NT2/D1 (cell line): ENCODE data around the gene LOX.

Experiments
- DNase-seq: peaks from one replicate; pipeline ENCODE4 v3.0.0-alpha.2; 2011; ENCODE audit warnings: low read depth, low spot score
- H3K27me3 ChIP-seq: 2 replicates; pipeline ENCODE4 v1.6.0; 2011; ENCODE audit warnings: mild to moderate bottlenecking; ENCODE audit not compliant: insufficient read length, insufficient read depth
- H3K36me3 ChIP-seq: 2 replicates; pipeline ENCODE4 v1.6.1; 2011; ENCODE audit warnings: mild to moderate bottlenecking, low read length, mixed read lengths; ENCODE audit not compliant: insufficient read depth, insufficient read length
- H3K4me1 ChIP-seq: 2 replicates; pipeline ENCODE4 v1.5.1; 2011; ENCODE audit not compliant: insufficient read depth, insufficient read length
- H3K4me3 ChIP-seq: 2 replicates; pipeline ENCODE4 v1.5.1; 2011; ENCODE audit warnings: low read depth; ENCODE audit not compliant: insufficient read length
- H3K9ac ChIP-seq: 2 replicates; pipeline ENCODE4 v1.6.0; 2011; ENCODE audit warnings: low read depth; ENCODE audit not compliant: insufficient read length
- H3K9me3 ChIP-seq: 2 replicates; pipeline ENCODE4 v1.5.1; 2011; ENCODE audit warnings: mild to moderate bottlenecking, low read length; ENCODE audit not compliant: insufficient read depth
- SUZ12 ChIP-seq: IDR thresholded peaks from 2 replicates; pipeline ENCODE4 v1.6.1; 2011; ENCODE audit not compliant: insufficient read length, insufficient read depth; ENCODE audit errors: extremely low read depth
- YY1 ChIP-seq: IDR thresholded peaks from 2 replicates; pipeline ENCODE4 v1.6.1; 2011; ENCODE audit not compliant: insufficient read length, insufficient read depth
- ZNF274 ChIP-seq: IDR thresholded peaks from 2 replicates; pipeline ENCODE4 v1.6.1; 2011; ENCODE audit warnings: mild to moderate bottlenecking, low read depth, low read length

Gene LOX

DNA sequence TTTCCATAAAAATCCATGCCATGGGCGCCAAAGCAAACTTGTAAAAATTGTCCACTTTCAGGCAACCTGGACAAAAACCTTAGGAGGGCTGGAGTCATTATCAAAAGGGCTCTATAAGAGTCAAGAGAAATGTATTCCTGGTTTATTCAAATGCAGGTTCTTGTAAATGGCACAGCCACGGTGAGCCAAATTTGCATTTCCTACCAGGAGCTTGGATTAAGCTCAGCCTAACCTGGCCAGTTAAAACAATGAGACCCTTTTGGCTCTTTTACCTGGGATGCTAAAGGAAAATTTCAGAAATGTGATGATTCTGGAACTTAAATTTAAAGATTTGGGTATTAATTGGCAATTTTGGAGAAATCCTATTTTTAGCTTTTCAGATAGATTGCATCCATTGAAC is 42.4 kb upstream of the LOX start:
- H3K4me1 ChIP-seq: peaks cover 2% of the 10 kb centered on the region
- H3K9me3 ChIP-seq: no peaks in the 10 kb centered on the region
- no peak overlapping the region for H3K4me3 ChIP-seq
- TF ChIP-seq ZNF274: no peak
- no peak for TF ChIP-seq YY1
- TF ChIP-seq SUZ12: no peak
- H3K27me3 ChIP-seq: no peaks in the 10 kb centered on the region
- no peak overlapping the region for H3K9ac ChIP-seq
- H3K36me3 ChIP-seq: no peaks in the 10 kb centered on the region
- no peak for DNase-seq

DNA sequence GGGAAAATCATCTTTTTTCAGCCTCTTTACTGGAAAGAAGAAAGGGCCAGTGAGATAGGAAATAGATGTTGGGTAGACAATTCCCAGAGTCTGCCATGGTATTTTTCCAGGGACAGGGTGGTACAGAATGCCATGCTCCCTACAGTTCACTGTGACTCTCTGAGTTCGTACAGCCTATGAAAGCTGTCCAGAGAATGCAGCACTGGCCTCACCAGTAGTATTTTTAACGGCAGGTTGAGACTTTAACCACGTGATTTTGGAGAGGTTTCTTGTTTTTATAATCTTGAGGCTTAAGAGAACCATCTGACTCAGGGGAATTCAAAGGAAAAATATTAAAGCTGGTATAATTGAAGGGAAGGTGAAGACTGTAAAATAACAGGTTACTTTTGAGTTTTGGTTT is 41.1 kb upstream of the LOX start:
- Histone ChIP-seq H3K9ac (no peak overlapping the region), H3K9me3 (no peaks in the 10 kb centered on the region), H3K4me1 (peaks cover 2% of the 10 kb centered on the region), H3K27me3 (no peaks in the 10 kb centered on the region), H3K36me3 (no peaks in the 10 kb centered on the region), H3K4me3 (no peak overlapping the region)
- no peak for DNase-seq
- no peak for TF ChIP-seq SUZ12

DNA sequence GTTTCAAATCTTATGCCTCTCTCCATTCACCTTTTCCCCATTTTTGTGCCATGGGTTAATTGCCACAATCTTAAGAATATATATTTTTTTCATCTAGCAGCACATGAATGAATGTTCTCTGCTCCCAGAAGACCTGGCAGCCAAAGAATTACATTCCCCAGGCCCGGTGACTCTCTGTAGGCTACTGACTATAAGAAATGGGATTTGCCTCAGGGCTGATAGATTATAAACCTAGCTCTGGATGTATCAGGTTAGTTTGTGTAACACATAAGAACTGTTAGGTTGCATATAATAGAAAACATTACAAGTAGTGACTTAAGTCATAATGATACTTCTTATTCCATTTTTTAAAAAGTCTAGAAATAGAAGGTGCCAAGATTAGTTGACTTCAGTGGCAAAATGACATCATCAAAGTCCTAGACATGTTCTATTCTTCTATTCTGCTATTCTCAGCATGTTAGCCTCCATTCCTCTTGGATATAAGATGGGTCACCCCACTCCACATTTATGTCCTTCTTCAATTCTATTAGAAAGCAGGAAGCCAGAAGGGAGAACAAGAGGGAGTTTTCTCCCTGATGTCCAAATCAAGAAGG is 40.4 kb upstream of the LOX start:
- TF ChIP-seq ZNF274 (no peak), YY1 (no peak), SUZ12 (no peak)

DNA sequence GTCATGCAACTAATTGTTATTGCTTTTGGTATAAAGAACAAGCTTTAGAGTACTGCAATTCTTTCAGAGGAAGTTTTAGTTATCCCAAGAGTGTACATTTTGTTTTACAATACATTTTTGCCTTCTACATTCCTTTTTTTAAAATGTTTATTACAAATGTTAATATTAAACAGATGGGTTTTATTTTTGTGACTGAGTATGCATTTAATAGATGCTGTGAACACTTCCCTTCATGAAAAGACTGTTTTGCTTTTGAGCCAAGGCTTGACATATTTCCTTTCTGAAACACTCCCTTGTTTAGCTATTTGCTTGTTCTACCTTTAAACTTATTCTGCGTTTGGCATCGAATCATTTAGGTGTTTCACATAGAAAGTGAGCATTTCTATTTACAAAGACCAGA is 36.4 kb upstream of the LOX start:
- no peak for DNase-seq

More for the DNA sequence above, 40.4 kb upstream of the LOX start:
- H3K9me3 ChIP-seq: no peaks in the 10 kb centered on the region
- no peaks in the 10 kb centered on the region for H3K27me3 ChIP-seq
- H3K4me3 ChIP-seq: no peak overlapping the region
- DNase-seq: no peak
- H3K9ac ChIP-seq: no peak overlapping the region
- H3K4me1 ChIP-seq: peaks cover 2% of the 10 kb centered on the region
- no peaks in the 10 kb centered on the region for H3K36me3 ChIP-seq

DNA sequence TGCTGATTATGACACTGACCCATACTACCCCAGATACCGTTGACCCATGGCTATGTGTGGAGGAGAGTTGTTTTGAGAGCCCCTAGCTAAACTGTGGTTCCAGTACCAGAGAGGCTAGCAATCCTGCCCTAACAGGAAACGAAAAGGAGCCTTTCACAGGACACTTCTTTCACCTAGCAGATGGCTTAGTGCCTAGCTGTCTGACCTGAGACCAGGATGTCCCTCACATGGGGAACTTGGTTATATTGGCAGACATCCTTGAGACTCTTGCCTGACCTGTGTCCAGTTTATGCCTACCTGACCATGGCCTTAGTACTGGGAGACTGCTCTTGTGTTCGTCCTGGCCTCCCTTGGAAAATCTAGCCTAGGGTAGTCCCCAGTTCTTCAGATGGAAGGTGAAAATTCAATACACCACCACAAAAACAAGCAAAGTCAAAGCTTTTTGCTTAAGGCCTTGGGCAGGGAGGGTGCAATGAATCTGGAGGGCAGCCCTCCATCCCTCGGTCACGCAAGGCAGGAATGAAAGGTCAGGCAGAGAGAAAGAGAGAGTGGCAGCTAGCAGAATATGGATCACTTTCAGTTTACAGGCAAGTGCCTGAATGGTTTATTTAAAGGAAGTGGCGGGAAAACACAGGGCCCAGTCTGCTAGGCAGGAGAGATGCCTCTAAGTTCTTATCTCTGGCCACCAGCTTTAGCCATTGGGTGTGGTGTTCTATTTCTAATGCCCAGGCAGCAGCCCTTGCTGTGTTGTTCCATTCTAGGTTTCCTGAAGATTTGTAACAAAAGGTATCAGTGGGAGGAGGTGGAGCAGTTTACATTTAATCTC is 34.9 kb upstream of the LOX start:
- DNase-seq: no peak
- H3K27me3 ChIP-seq: no peaks in the 10 kb centered on the region
- H3K36me3 ChIP-seq: no peaks in the 10 kb centered on the region
- TF ChIP-seq YY1: no peak
- TF ChIP-seq ZNF274: no peak
- no peak for TF ChIP-seq SUZ12
- no peak overlapping the region for H3K9ac ChIP-seq
- H3K4me3 ChIP-seq: no peak overlapping the region
- H3K4me1 ChIP-seq: no peaks in the 10 kb centered on the region
- no peaks in the 10 kb centered on the region for H3K9me3 ChIP-seq

More for the DNA sequence above, 36.4 kb upstream of the LOX start:
- no peak overlapping the region for H3K4me3 ChIP-seq
- H3K9ac ChIP-seq: no peak overlapping the region
- no peaks in the 10 kb centered on the region for H3K4me1 ChIP-seq
- no peaks in the 10 kb centered on the region for H3K9me3 ChIP-seq
- no peaks in the 10 kb centered on the region for H3K36me3 ChIP-seq
- TF ChIP-seq SUZ12 (no peak), YY1 (no peak)
- H3K27me3 ChIP-seq: no peaks in the 10 kb centered on the region

DNA sequence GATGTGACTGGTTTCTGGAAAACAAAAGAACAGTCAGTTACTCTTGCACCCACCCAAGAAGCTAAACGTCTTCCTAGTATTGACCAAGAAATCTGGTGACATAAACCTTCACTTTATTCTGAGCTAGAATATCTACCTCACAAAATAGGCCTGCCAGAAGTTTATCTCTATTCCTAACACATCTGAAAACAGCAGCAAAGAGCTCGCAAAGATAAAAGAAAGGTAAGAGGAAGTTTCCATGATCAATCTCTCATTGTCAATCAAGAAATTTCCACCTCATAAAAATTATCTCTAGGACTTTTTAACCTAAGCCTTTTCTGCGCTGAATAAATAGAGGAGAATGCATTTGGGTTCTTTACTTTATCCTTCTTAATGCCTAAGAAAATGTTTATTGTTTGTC is 34.0 kb upstream of the LOX start:
- Histone ChIP-seq H3K36me3 (no peaks in the 10 kb centered on the region), H3K27me3 (no peaks in the 10 kb centered on the region), H3K9ac (no peak overlapping the region), H3K9me3 (no peaks in the 10 kb centered on the region), H3K4me3 (no peak overlapping the region), H3K4me1 (no peaks in the 10 kb centered on the region)
- TF ChIP-seq YY1 (no peak), ZNF274 (no peak), SUZ12 (no peak)
- no peak for DNase-seq

DNA sequence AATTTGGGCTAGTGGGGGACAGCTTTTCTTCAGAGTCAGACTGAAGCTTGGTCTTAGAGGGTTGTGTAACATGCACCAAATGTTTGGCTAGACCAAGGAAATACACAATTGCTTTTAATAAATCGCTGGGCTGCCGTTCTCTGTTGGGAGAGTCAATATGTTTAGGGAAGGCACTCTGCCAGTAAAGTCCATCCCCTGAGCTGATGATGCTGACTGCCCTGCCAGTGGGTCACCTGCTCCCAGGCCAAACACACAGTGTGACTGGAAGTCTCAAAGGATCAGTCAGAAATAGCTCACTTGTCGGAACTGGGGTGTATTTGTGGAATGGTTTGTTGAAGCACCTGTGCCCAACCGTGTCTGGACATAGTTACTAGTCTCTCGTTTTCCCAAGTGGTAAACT is 33.4 kb upstream of the LOX start:
- no peaks in the 10 kb centered on the region for H3K36me3 ChIP-seq
- no peaks in the 10 kb centered on the region for H3K4me1 ChIP-seq
- no peaks in the 10 kb centered on the region for H3K9me3 ChIP-seq
- no peak for TF ChIP-seq ZNF274
- TF ChIP-seq SUZ12: no peak
- H3K9ac ChIP-seq: no peak overlapping the region
- H3K27me3 ChIP-seq: no peaks in the 10 kb centered on the region
- no peak for DNase-seq
- no peak overlapping the region for H3K4me3 ChIP-seq
